Adipocyte (in vitro differentiated cells): ENCODE results near the gene SLC25A52.
"Not testable (repeated sequence)": the region's sequence is repeated elsewhere in the genome, so short reads cannot be mapped to it uniquely, and the experiment has no call there.

Experiments
- DNase-seq: peaks from one replicate; pipeline ENCODE4 v3.0.0-alpha.2; 2015; ENCODE audit warnings: low read depth
- H3K27me3 ChIP-seq: replicated peaks from 2 replicates; pipeline ENCODE4 v1.7.0; 2013; ENCODE audit warnings: mild to moderate bottlenecking, low read length, moderate library complexity; ENCODE audit not compliant: control insufficient read depth, insufficient read depth
- H3K36me3 ChIP-seq: 2 replicates; pipeline ENCODE4 v1.7.0; 2013; ENCODE audit warnings: low read length, mild to moderate bottlenecking, moderate library complexity; ENCODE audit not compliant: control insufficient read depth, insufficient read depth, severe bottlenecking
- H3K4me1 ChIP-seq: 2 replicates; pipeline ENCODE4 v1.7.0; 2013; ENCODE audit warnings: mild to moderate bottlenecking, low read length, moderate library complexity; ENCODE audit not compliant: control insufficient read depth, insufficient read depth
- H3K4me3 ChIP-seq: 2 replicates; pipeline ENCODE4 v1.7.0; 2013; ENCODE audit warnings: mild to moderate bottlenecking, low read length, moderate library complexity
- H3K9ac ChIP-seq: 2 replicates; pipeline ENCODE4 v1.7.0; 2013; ENCODE audit warnings: mild to moderate bottlenecking, low read length, moderate library complexity
- H3K9me3 ChIP-seq: 2 replicates; pipeline ENCODE4 v1.7.0; 2013; ENCODE audit warnings: mild to moderate bottlenecking, low read length, moderate library complexity; ENCODE audit not compliant: control insufficient read depth

The SLC25A52 gene

GRCh38 chr18:31760695-31761094, at the start of gene SLC25A52:
TSS of gene SLC25A52 (minus strand) at chr18:31760880. CDS start at chr18:31760661, 219 bp downstream.
- DNase-seq: no peak
- H3K36me3 ChIP-seq: no peaks in the 10 kb centered on the region
- H3K4me3 ChIP-seq: no peak within 1 kb of the TSS
- H3K27me3 ChIP-seq: peaks cover 7% of the 10 kb centered on the region
- H3K9ac ChIP-seq: no peak within 1 kb of the TSS
- H3K4me1 ChIP-seq: peaks cover 6% of the 10 kb centered on the region
- H3K9me3 ChIP-seq: no peaks in the 10 kb centered on the region

GRCh38 chr18:31809049-31809448, 48.4 kb upstream of the SLC25A52 start:
- H3K9ac ChIP-seq, H3K4me1 ChIP-seq, H3K36me3 ChIP-seq, H3K9me3 ChIP-seq, H3K4me3 ChIP-seq, H3K27me3 ChIP-seq, DNase-seq: not testable (repeated sequence)

GRCh38 chr18:31801078-31801477, 40.4 kb upstream of the SLC25A52 start:
- H3K36me3 ChIP-seq: no peaks in the 10 kb centered on the region
- no peak overlapping the region for H3K4me3 ChIP-seq
- no peak overlapping the region for H3K9ac ChIP-seq
- no peak for DNase-seq
- H3K9me3 ChIP-seq: no peaks in the 10 kb centered on the region
- peaks cover 4% of the 10 kb centered on the region for H3K4me1 ChIP-seq
- H3K27me3 ChIP-seq: peaks cover 10% of the 10 kb centered on the region

- H3K27me3 ChIP-seq: peaks cover 10% of the 10 kb centered on the region
- H3K4me1 ChIP-seq, H3K36me3 ChIP-seq, H3K9ac ChIP-seq, H3K9me3 ChIP-seq, DNase-seq, H3K4me3 ChIP-seq: not testable (repeated sequence)
These were observed 38.6 kb upstream of the SLC25A52 start for GRCh38 chr18:31799257-31799656.

- Histone ChIP-seq H3K9me3 (no peaks in the 10 kb centered on the region), H3K36me3 (no peaks in the 10 kb centered on the region), H3K27me3 (peaks cover 17% of the 10 kb centered on the region), H3K4me3 (no peak overlapping the region), H3K9ac (no peak overlapping the region), H3K4me1 (peaks cover 4% of the 10 kb centered on the region)
- no peak for DNase-seq
These were observed 37.7 kb upstream of the SLC25A52 start for GRCh38 chr18:31798399-31798798.

GRCh38 chr18:31795747-31796146, 35.1 kb upstream of the SLC25A52 start:
- H3K4me3 ChIP-seq: no peak overlapping the region
- peaks cover 13% of the 10 kb centered on the region for H3K27me3 ChIP-seq
- no peaks in the 10 kb centered on the region for H3K9me3 ChIP-seq
- H3K4me1 ChIP-seq: no peaks in the 10 kb centered on the region
- DNase-seq: no peak
- no peaks in the 10 kb centered on the region for H3K36me3 ChIP-seq
- H3K9ac ChIP-seq: no peak overlapping the region

- H3K9me3 ChIP-seq: no peaks in the 10 kb centered on the region
- DNase-seq: no peak
- no peaks in the 10 kb centered on the region for H3K36me3 ChIP-seq
- H3K4me1 ChIP-seq: no peaks in the 10 kb centered on the region
- H3K27me3 ChIP-seq: peaks cover 19% of the 10 kb centered on the region
- no peak overlapping the region for H3K4me3 ChIP-seq
- H3K9ac ChIP-seq: no peak overlapping the region
These were observed 32.9 kb upstream of the SLC25A52 start for GRCh38 chr18:31793531-31793930.

GRCh38 chr18:31792580-31792911, 31.9 kb upstream of the SLC25A52 start:
- no peak overlapping the region for H3K4me3 ChIP-seq
- H3K27me3 ChIP-seq: peaks cover 22% of the 10 kb centered on the region
- DNase-seq: no peak
- no peak overlapping the region for H3K9ac ChIP-seq
- H3K4me1 ChIP-seq: no peaks in the 10 kb centered on the region
- H3K9me3 ChIP-seq: no peaks in the 10 kb centered on the region
- no peaks in the 10 kb centered on the region for H3K36me3 ChIP-seq

- H3K9ac ChIP-seq: no peak overlapping the region
- H3K36me3 ChIP-seq: no peaks in the 10 kb centered on the region
- no peaks in the 10 kb centered on the region for H3K4me1 ChIP-seq
- no peak overlapping the region for H3K4me3 ChIP-seq
- no peak for DNase-seq
- H3K9me3 ChIP-seq: no peaks in the 10 kb centered on the region
- peaks cover 16% of the 10 kb centered on the region for H3K27me3 ChIP-seq
These were observed 31.3 kb upstream of the SLC25A52 start for GRCh38 chr18:31791817-31792579.

- no peak overlapping the region for H3K4me3 ChIP-seq
- no peaks in the 10 kb centered on the region for H3K4me1 ChIP-seq
- no peaks in the 10 kb centered on the region for H3K9me3 ChIP-seq
- H3K36me3 ChIP-seq: no peaks in the 10 kb centered on the region
- no peak for DNase-seq
- no peak overlapping the region for H3K9ac ChIP-seq
- peaks cover 16% of the 10 kb centered on the region for H3K27me3 ChIP-seq
These were observed 28.7 kb upstream of the SLC25A52 start for GRCh38 chr18:31789409-31789808.

- no peak overlapping the region for H3K9ac ChIP-seq
- H3K9me3 ChIP-seq: peaks cover 21% of the 10 kb centered on the region
- DNase-seq: no peak
- H3K4me1 ChIP-seq: no peaks in the 10 kb centered on the region
- no peak overlapping the region for H3K4me3 ChIP-seq
- no peaks in the 10 kb centered on the region for H3K27me3 ChIP-seq
- H3K36me3 ChIP-seq: no peaks in the 10 kb centered on the region
These were observed 22.4 kb upstream of the SLC25A52 start for GRCh38 chr18:31783059-31783458.

- H3K9ac ChIP-seq: no peak overlapping the region
- no peaks in the 10 kb centered on the region for H3K36me3 ChIP-seq
- H3K27me3 ChIP-seq: no peaks in the 10 kb centered on the region
- H3K9me3 ChIP-seq: peaks cover 25% of the 10 kb centered on the region
- no peaks in the 10 kb centered on the region for H3K4me1 ChIP-seq
- no peak for DNase-seq
- no peak overlapping the region for H3K4me3 ChIP-seq
These were observed 17.8 kb upstream of the SLC25A52 start for GRCh38 chr18:31778391-31778950.
